BLaER1 (cell line): ENCODE results near the gene PHC2.
"Not testable (repeated sequence)": the region's sequence is repeated elsewhere in the genome, so short reads cannot be mapped to it uniquely, and the experiment has no call there.

Source experiments
- H3K27ac ChIP-seq: shearing (Covaris generic); formaldehyde crosslinking; 2 replicates; pipeline ENCODE4 v1.8.1; 2022
- H3K27me3 ChIP-seq: shearing (Covaris generic); formaldehyde crosslinking; 2 replicates; pipeline ENCODE4 v1.8.1; 2022
- H3K36me3 ChIP-seq: shearing (Covaris generic); formaldehyde crosslinking; 2 replicates; pipeline ENCODE4 v1.8.1; 2022
- H3K4me1 ChIP-seq: shearing (Covaris generic); formaldehyde crosslinking; 2 replicates; pipeline ENCODE4 v1.8.1; 2022
- H3K4me2 ChIP-seq: shearing (Covaris generic); formaldehyde crosslinking; 2 replicates; pipeline ENCODE4 v1.8.1; 2022
- H3K4me3 ChIP-seq: shearing (Covaris generic); formaldehyde crosslinking; 2 replicates; pipeline ENCODE4 v1.8.1; 2022
- H3K9ac ChIP-seq: shearing (Covaris generic); formaldehyde crosslinking; 2 replicates; pipeline ENCODE4 v1.8.1; 2022
- H3K9me3 ChIP-seq: shearing (Covaris generic); formaldehyde crosslinking; 2 replicates; pipeline ENCODE4 v1.8.1; 2022
- H4K20me1 ChIP-seq: shearing (Covaris generic); formaldehyde crosslinking; 2 replicates; pipeline ENCODE4 v1.8.1; 2022
- Cebpa-rat ChIP-seq: shearing (Covaris generic); IDR thresholded peaks from 2 replicates; pipeline ENCODE4 v1.8.1; 2022

Gene PHC2

GRCh38 chr1:33295023-33295422, 135.9 kb downstream of the PHC2 start:
- peaks cover 35% of the 10 kb centered on the region for H4K20me1 ChIP-seq
- peaks cover 78% of the 10 kb centered on the region for H3K36me3 ChIP-seq

GRCh38 chr1:33294071-33295010, 136.6 kb downstream of the PHC2 start:
- Histone ChIP-seq H4K20me1 (peaks cover 41% of the 10 kb centered on the region), H3K4me1 (peaks cover 4% of the 10 kb centered on the region; the same call in 1 of the 2 replicates), H3K4me2 (no peak overlapping the region), H3K36me3 (peaks cover 78% of the 10 kb centered on the region), H3K27me3 (no peaks in the 10 kb centered on the region), H3K27ac (no peak overlapping the region), H3K9me3 (peaks cover 7% of the 10 kb centered on the region), H3K9ac (0 out of 2 replicates have a peak overlapping the region, but pooled peaks have one; percentile 10), H3K4me3 (no peak overlapping the region)
- TF ChIP-seq Cebpa-rat: no peak

More at GRCh38 chr1:33295023-33295422, 135.9 kb downstream of the PHC2 start:
- Histone ChIP-seq H3K9me3 (peaks cover under 1% of the 10 kb centered on the region), H3K27me3 (no peaks in the 10 kb centered on the region), H3K4me3 (no peak overlapping the region), H3K27ac (no peak overlapping the region), H3K4me2 (no peak overlapping the region), H3K9ac (no peak overlapping the region), H3K4me1 (peaks cover 11% of the 10 kb centered on the region)
- TF ChIP-seq Cebpa-rat: no peak

GRCh38 chr1:33292726-33293340, 138.1 kb downstream of the PHC2 start:
- Histone ChIP-seq H3K36me3 (peaks cover 78% of the 10 kb centered on the region), H4K20me1 (peaks cover 45% of the 10 kb centered on the region), H3K9ac (no peak overlapping the region)

GRCh38 chr1:33290615-33291014, 140.3 kb downstream of the PHC2 start:
- not testable (repeated sequence) for H3K27ac ChIP-seq, H3K4me1 ChIP-seq, H3K4me3 ChIP-seq, H3K27me3 ChIP-seq, H3K9ac ChIP-seq, H3K4me2 ChIP-seq
- Histone ChIP-seq H3K36me3 (peaks cover 78% of the 10 kb centered on the region), H4K20me1 (peaks cover 43% of the 10 kb centered on the region), H3K9me3 (peaks cover 15% of the 10 kb centered on the region)

More at GRCh38 chr1:33292726-33293340, 138.1 kb downstream of the PHC2 start:
- H3K4me1 ChIP-seq: peaks cover 3% of the 10 kb centered on the region; the same call in 1 of the 2 replicates
- no peak overlapping the region for H3K4me3 ChIP-seq
- TF ChIP-seq Cebpa-rat: no peak
- peaks cover 15% of the 10 kb centered on the region for H3K9me3 ChIP-seq
- H3K27me3 ChIP-seq: no peaks in the 10 kb centered on the region
- H3K4me2 ChIP-seq: no peak overlapping the region
- no peak overlapping the region for H3K27ac ChIP-seq

GRCh38 chr1:33289858-33290154, 141.1 kb downstream of the PHC2 start:
- Histone ChIP-seq H3K9ac (no peak overlapping the region), H3K27ac (no peak overlapping the region), H4K20me1 (peaks cover 42% of the 10 kb centered on the region), H3K36me3 (peaks cover 79% of the 10 kb centered on the region), H3K4me2 (no peak overlapping the region), H3K4me1 (no peaks in the 10 kb centered on the region), H3K9me3 (peaks cover 15% of the 10 kb centered on the region), H3K27me3 (no peaks in the 10 kb centered on the region), H3K4me3 (no peak overlapping the region)
- TF ChIP-seq Cebpa-rat: no peak

- H3K27ac ChIP-seq: no peak overlapping the region
- no peak for TF ChIP-seq Cebpa-rat
- H3K4me2 ChIP-seq: no peak overlapping the region
- H3K4me1 ChIP-seq: no peaks in the 10 kb centered on the region
- peaks cover 38% of the 10 kb centered on the region for H4K20me1 ChIP-seq
- H3K9ac ChIP-seq: no peak overlapping the region
- H3K9me3 ChIP-seq: peaks cover 15% of the 10 kb centered on the region
- H3K36me3 ChIP-seq: peaks cover 77% of the 10 kb centered on the region
- H3K4me3 ChIP-seq: no peak overlapping the region
- H3K27me3 ChIP-seq: no peaks in the 10 kb centered on the region
These were observed 141.7 kb downstream of the PHC2 start for GRCh38 chr1:33288976-33289857.

GRCh38 chr1:33287317-33287716, 143.6 kb downstream of the PHC2 start:
- no peak overlapping the region for H3K9ac ChIP-seq
- H4K20me1 ChIP-seq: peaks cover 29% of the 10 kb centered on the region
- peaks cover 15% of the 10 kb centered on the region for H3K9me3 ChIP-seq
- H3K36me3 ChIP-seq: peaks cover 77% of the 10 kb centered on the region
- H3K27ac ChIP-seq: no peak overlapping the region
- no peak overlapping the region for H3K4me3 ChIP-seq
- no peaks in the 10 kb centered on the region for H3K27me3 ChIP-seq
- H3K4me2 ChIP-seq: no peak overlapping the region
- no peaks in the 10 kb centered on the region for H3K4me1 ChIP-seq
- no peak for TF ChIP-seq Cebpa-rat

- peaks cover 83% of the 10 kb centered on the region for H3K36me3 ChIP-seq
- no peak overlapping the region for H3K4me3 ChIP-seq
- no peak overlapping the region for H3K27ac ChIP-seq
- H3K9ac ChIP-seq: no peak overlapping the region
- no peaks in the 10 kb centered on the region for H3K27me3 ChIP-seq
- H3K4me1 ChIP-seq: no peaks in the 10 kb centered on the region
- TF ChIP-seq Cebpa-rat: no peak
- peaks cover 31% of the 10 kb centered on the region; the same call in 1 of the 2 replicates for H4K20me1 ChIP-seq
- H3K4me2 ChIP-seq: no peak overlapping the region
- peaks cover 15% of the 10 kb centered on the region for H3K9me3 ChIP-seq
These were observed 144.3 kb downstream of the PHC2 start for GRCh38 chr1:33286451-33287185.

- Histone ChIP-seq H3K9ac (no peak overlapping the region), H3K4me3 (no peak overlapping the region), H4K20me1 (peaks cover 25% of the 10 kb centered on the region; the same call in 1 of the 2 replicates), H3K36me3 (peaks cover 97% of the 10 kb centered on the region), H3K9me3 (peaks cover 4% of the 10 kb centered on the region), H3K27ac (no peak overlapping the region), H3K4me1 (no peaks in the 10 kb centered on the region), H3K27me3 (no peaks in the 10 kb centered on the region), H3K4me2 (no peak overlapping the region)
- no peak for TF ChIP-seq Cebpa-rat
These were observed 146.8 kb downstream of the PHC2 start for GRCh38 chr1:33284049-33284448.
